Activated naive CD4-positive, alpha-beta T cell treated with anti-CD3 and anti-CD28 coated beads, Interleukin-2, amount 50 U/mL, for 16 hours (primary cell): ENCODE results near the gene IL12B.
A peak's percentile ranks its signal among the peaks of the same experiment; 100 is the strongest.
"Not testable (repeated sequence)": the region's sequence is repeated elsewhere in the genome, so short reads cannot be mapped to it uniquely, and the experiment has no call there.

ENCODE experiments used
- DNase-seq: peaks from one replicate; pipeline ENCODE4 v3.0.0-alpha.2; 2020

Gene IL12B

GRCh38 chr5:159330131-159330800 lies at the start of gene IL12B:
Gene IL12B (minus strand): TSS chr5:159330487. CDS start chr5:159326782, 3,705 bp downstream.
- no peak for DNase-seq

- DNase-seq, result no peak
Observed at GRCh38 chr5:159377653-159378052, 47.4 kb upstream of the IL12B start.

DNA sequence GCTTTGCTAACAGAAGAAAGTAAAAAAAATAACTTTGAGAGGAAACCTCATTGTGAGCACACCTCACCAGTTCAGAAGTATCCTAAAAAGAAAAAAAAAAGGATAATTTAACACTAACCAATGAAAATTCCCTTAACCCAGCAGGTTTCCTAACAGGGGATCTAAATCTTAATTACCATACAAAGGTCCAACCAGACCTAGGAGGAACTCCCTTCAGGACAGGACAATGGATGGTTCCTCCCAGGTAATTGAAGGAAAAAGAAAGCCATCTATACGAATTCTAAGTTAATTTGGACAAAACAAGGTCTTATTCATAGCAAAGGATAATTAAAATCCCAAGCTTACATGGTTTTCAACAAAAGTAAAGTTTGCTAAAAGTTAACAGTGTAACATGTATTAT lies 37.6 kb upstream of the IL12B start:
- not testable (repeated sequence) for DNase-seq

- DNase-seq, result not testable (repeated sequence)
Observed at GRCh38 chr5:159366776-159367175, 36.5 kb upstream of the IL12B start.

DNA sequence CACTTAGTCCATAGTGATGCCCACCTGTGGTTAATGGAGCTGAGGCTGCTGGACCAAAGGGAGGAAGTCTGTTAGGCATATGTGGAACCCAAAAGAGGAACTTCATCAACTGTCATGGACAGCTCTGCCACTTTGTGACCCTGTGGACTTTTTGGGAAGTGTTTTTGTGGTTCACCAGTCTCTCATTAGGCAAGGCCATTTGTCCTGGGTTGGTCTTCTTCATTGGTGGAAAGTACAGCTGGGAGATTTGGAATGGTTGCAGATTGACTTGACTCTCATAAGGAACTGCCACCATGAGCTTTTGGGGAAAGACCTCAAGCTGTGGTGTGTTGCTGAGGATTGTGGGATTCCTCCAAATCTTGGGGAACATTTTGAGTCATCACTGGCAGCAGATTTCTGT lies 31.9 kb upstream of the IL12B start:
- no peak for DNase-seq

DNA sequence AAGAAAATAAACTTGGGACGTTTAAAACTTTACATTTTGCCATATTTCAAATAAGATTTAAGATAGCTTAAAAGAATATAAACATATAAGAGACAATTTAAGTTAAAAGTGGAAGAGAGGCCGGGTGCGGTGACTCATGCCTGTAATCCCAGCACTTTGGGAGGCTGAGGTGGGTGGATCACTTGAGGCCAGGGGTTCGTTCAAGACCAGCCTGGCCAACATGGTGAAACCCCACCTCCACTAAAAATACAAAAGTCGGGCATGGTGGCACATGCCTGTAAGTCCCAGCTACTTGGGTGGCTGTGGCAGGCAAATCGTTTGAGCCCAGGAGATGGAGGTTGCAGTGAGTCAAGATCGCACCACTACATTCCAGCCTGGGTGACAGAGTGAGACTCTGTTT lies 29.6 kb upstream of the IL12B start:
- DNase-seq, result not testable (repeated sequence)

DNA sequence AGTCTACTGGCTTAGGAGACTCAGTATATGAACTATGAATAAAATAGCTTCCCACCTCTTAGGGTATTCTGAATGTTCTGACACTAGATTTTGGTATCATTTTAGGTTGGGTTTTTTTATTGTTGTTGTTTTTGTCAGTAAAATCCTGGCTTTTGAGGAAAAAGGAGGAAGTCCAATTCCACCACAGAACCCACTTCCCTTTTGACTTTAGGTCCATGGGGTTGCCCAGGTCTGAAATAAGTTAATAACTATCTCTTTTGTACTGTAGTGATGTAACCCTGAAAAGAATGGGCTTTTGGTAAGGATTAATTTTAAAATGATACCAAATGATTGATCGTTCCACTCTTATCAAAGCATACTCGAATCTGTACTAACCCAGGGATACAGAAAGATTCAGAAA lies 29.1 kb upstream of the IL12B start:
- DNase-seq, result no peak

GRCh38 chr5:159353661-159354252 lies 23.5 kb upstream of the IL12B start:
- DNase-seq, result no peak

- not testable (repeated sequence) for DNase-seq
Observed at GRCh38 chr5:159350644-159351043, 20.4 kb upstream of the IL12B start.

GRCh38 chr5:159350216-159350615 lies 19.9 kb upstream of the IL12B start:
- not testable (repeated sequence) for DNase-seq

- no peak for DNase-seq
Observed at GRCh38 chr5:159345861-159346260, 15.6 kb upstream of the IL12B start.

GRCh38 chr5:159345336-159345735 lies 15.0 kb upstream of the IL12B start:
- no peak for DNase-seq

DNA sequence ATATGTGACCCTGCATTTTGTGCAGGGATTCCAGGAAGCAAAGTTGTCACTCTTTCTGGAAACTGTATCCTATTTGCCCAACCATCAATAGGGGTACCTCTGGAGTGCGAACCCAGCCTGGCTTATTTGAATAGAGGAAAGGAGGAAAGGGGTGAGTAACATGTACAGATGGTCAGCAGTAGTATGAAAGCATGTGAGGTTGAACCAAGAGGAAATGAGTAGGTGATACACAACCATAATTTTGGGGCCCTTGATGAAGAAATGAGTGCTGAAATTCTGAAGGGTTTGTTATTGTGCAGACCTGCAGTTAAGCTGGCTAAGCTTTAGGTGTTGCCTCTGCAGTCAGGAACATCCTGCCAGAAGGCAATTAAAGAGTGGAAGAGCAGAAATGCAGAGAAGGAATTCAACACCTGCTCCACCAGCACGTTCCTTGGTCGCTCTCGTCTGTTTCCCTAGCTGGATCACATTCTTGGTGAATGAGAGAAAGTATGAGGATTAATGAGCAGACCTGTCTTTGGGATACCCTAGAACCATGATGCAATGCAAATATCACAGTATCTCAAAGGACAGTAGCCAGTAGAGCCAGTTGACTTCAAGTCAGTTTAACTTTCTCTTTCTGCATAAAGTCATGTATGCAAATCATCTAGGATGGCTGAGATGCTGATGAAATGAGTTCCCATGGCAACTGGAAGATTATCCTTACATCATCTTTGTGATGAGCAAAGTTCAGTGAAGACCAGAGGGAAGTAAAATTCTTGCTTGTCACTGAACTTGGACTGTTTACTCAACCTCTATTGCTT lies 13.2 kb upstream of the IL12B start:
- DNase-seq, result no peak

GRCh38 chr5:159342840-159343239 lies 12.6 kb upstream of the IL12B start:
- DNase-seq, result no peak

- DNase-seq, result no peak
Observed at GRCh38 chr5:159341906-159342310, 11.6 kb upstream of the IL12B start.

DNA sequence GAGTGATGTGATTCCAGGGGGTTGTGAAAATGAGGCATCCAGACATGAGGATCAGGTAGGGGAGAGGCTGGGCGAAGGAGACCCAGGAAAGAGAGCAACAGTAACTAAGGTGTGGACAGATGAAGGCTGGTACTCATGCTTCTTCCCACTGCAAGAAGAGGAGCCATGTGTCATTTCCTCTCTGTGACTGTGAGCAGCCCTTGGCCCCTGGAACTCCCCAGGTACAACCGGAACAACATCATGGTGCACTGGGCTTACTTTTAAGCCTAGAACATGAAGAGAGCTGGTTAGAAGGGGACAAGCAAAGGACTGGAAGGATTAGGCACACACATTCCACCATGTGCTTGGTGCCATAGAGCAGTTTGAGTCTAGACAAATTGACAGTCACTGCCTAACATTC lies 10.9 kb upstream of the IL12B start:
- DNase-seq, result no peak

GRCh38 chr5:159340511-159340910 lies 10.2 kb upstream of the IL12B start:
- no peak for DNase-seq

- no peak for DNase-seq
Observed at GRCh38 chr5:159339460-159339859, 9.2 kb upstream of the IL12B start.

GRCh38 chr5:159338118-159338517 lies 7.8 kb upstream of the IL12B start:
- no peak for DNase-seq

GRCh38 chr5:159337016-159337955 lies 7.0 kb upstream of the IL12B start:
- DNase-seq, result peak; percentile 14

GRCh38 chr5:159336586-159336985 lies 6.3 kb upstream of the IL12B start:
- DNase-seq, result no peak

DNA sequence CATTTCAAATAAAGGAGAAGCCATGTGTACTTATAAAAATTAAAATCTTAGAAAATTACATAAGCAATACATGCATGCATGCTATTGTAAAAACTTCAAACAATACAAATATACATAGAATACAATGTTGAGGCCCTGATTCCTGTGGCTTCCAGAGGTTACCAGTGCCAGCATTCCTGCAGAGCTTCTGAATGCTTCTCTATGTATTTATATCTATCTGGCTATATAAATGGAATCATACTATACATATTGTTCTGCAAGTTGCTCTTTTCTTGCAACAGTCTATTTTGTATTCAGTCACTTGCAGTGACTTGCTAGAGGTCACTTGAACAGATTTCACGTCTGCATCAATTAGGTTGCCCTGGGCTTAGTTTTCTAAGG lies 3.2 kb upstream of the IL12B start:
- no peak for DNase-seq
